Hepatocyte (in vitro differentiated cells): Measurements from ENCODE around the gene SLC47A1.

Experiments used
- CTCF ChIP-seq: fragments of 200-600 bp; sonication (generic); IDR thresholded peaks from 2 replicates; pipeline ENCODE4 v1.5.1; 2016; ENCODE audit warnings: antibody characterized with exemption, mild to moderate bottlenecking; ENCODE audit not compliant: poor library complexity
- EZH2 ChIP-seq: fragments of 200-600 bp; sonication (generic); IDR thresholded peaks from 2 replicates; pipeline ENCODE4 v1.6.1; 2016; ENCODE audit warnings: antibody characterized with exemption, mild to moderate bottlenecking, borderline replicate concordance
- EZH2phosphoT487 ChIP-seq: fragments of 200-600 bp; sonication (generic); IDR thresholded peaks from one replicate; pipeline ENCODE4 v1.6.1; 2018; ENCODE audit warnings: antibody characterized with exemption, mild to moderate bottlenecking, low read depth, moderate library complexity; ENCODE audit not compliant: unreplicated experiment, severe bottlenecking

GRCh38 chr17:19501219-19501618 lies 32.4 kb upstream of the SLC47A1 start:
- TF ChIP-seq CTCF (no peak), EZH2 (no peak), EZH2phosphoT487 (no peak)
